GM19438 (cell line): ENCODE data around the gene CHRNE.
A peak's percentile ranks its signal among the peaks of the same experiment; 100 is the strongest.
"Not testable (repeated sequence)": the region's sequence is repeated elsewhere in the genome, so short reads cannot be mapped to it uniquely, and the experiment has no call there.

Experiments used
- ATAC-seq: cut with Tn5 transposase; IDR thresholded peaks from one replicate; pipeline ENCODE4 v1.9.1; 2021; ENCODE audit warnings: low read depth; ENCODE audit not compliant: unreplicated experiment

The CHRNE gene

GRCh38 chr17:4939796-4940554, 37.1 kb upstream of the CHRNE start, which contains the start of the genes RNF167 and SLC25A11:
Gene RNF167 (plus strand): TSS chr17:4940268. CDS start chr17:4940910, 642 bp downstream.
Gene SLC25A11 (minus strand): TSS chr17:4940046. CDS start chr17:4939910, 136 bp downstream.
- peak; percentile 67 for ATAC-seq

GRCh38 chr17:4939546-4939795, 36.6 kb upstream of the CHRNE start:
- no peak for ATAC-seq

GRCh38 chr17:4938688-4939545, 36.0 kb upstream of the CHRNE start:
- no peak for ATAC-seq

GRCh38 chr17:4938069-4938491, 35.2 kb upstream of the CHRNE start:
- ATAC-seq = no peak

GRCh38 chr17:4937553-4937952, 34.7 kb upstream of the CHRNE start:
- no peak for ATAC-seq

- ATAC-seq = no peak
Observed at GRCh38 chr17:4936436-4936835, 33.5 kb upstream of the CHRNE start.

GRCh38 chr17:4935650-4936049, 32.8 kb upstream of the CHRNE start:
- ATAC-seq = no peak

GRCh38 chr17:4934173-4934979, 31.5 kb upstream of the CHRNE start:
- no peak for ATAC-seq

- no peak for ATAC-seq
Observed at GRCh38 chr17:4933646-4934045, 30.7 kb upstream of the CHRNE start.

GRCh38 chr17:4932756-4933155, 29.9 kb upstream of the CHRNE start:
- ATAC-seq = no peak

- ATAC-seq = no peak
Observed at GRCh38 chr17:4931963-4932362, 29.1 kb upstream of the CHRNE start, which contains the start of gene GP1BA. Gene GP1BA (plus strand): TSS chr17:4932277. CDS start chr17:4932605, 328 bp downstream.

- no peak for ATAC-seq
Observed at GRCh38 chr17:4928881-4929280, 26.0 kb upstream of the CHRNE start.

- ATAC-seq = not testable (repeated sequence)
Observed at GRCh38 chr17:4926577-4927335, 23.9 kb upstream of the CHRNE start.

- no peak for ATAC-seq
Observed at GRCh38 chr17:4921320-4921719, 18.4 kb upstream of the CHRNE start.

GRCh38 chr17:4920351-4921048, 17.6 kb upstream of the CHRNE start:
- no peak for ATAC-seq

GRCh38 chr17:4919511-4920047, 16.7 kb upstream of the CHRNE start:
- ATAC-seq = no peak

GRCh38 chr17:4914551-4914950, 11.7 kb upstream of the CHRNE start:
- not testable (repeated sequence) for ATAC-seq

GRCh38 chr17:4913994-4914393, 11.1 kb upstream of the CHRNE start:
- no peak for ATAC-seq
